K562 (cell line): ENCODE results near the gene HTR6. TPM values are rescaled to one million over a fixed set of nuclear protein-coding genes. Genes with fewer than 3 reads are reported as not detected.

Source experiments
- ATAC-seq: fragments of 200-7000 bp; cut with Tn5 transposase; 3 replicates; pipeline ENCODE4 v1.9.1; 2020; ENCODE audit warnings: moderate library complexity
- BruUV-seq: library from RNA; stranded (reverse); fragments of 400-500 nt; replicated peaks from 2 replicates; lab custom pipeline; 2021; lab: Mats Ljungman, UMichigan
- CTCF ChIA-PET: fragments of 300-600 bp; formaldehyde crosslinking; extraction: SDS; loops from one replicate; lab custom pipeline; 2021; ENCODE audit warnings: low intra/inter-chr PET ratio; lab: Yijun Ruan, JAX
- POLR2A ChIA-PET: fragments of 300-600, 350-650 bp; sonication (Branson Sonifier 250); formaldehyde crosslinking; extraction: SDS; loops from one replicate; lab custom pipeline; 2021; ENCODE audit warnings: antibody characterized with exemption, inconsistent platforms; lab: Yijun Ruan, JAX
- DNase-seq, 4 experiments: peaks; one replicate each; pipeline versions ENCODE4 v3.0.0 to v3.0.0-alpha.2; 2011 to 2018; ENCODE audit warnings: low spot score in 3 of 4, mixed read lengths in 3 of 4; ENCODE audit errors: extremely low read depth in 1 of 4
- FAIRE-seq: peaks from 2 replicates; lab custom pipeline; 2011; peaks lifted over from hg19 to GRCh38; lab: Jason Lieb, UNC
- H2AFZ ChIP-seq: 2 replicates; pipeline ENCODE4 v1.6.0; 2011; ENCODE audit warnings: low read depth, low read length, control low read depth, inconsistent platforms
- H3K27ac ChIP-seq: fragments of 200-600 bp; 3 replicates; pipeline ENCODE4 v1.8.0; 2011; ENCODE audit warnings: low read depth, mild to moderate bottlenecking, control low read depth, inconsistent platforms, low read length, moderate library complexity, mixed read lengths; ENCODE audit errors: extremely low read depth
- H3K27me3 ChIP-seq, 2 experiments: fragments of 300-600 bp in 1 of 2; 2 replicates in 1 of 2; 3 replicates in 1 of 2; pipeline versions ENCODE4 v1.6.0 to v1.8.0; 2011; ENCODE audit warnings: inconsistent platforms in 2 of 2, low read length in 2 of 2, mild to moderate bottlenecking in 1 of 2, mixed read lengths in 1 of 2, moderate library complexity in 1 of 2; ENCODE audit not compliant: control insufficient read depth in 2 of 2, insufficient read depth in 2 of 2
- H3K36me3 ChIP-seq: fragments of 300-600 bp; 3 replicates; pipeline ENCODE4 v1.8.0; 2011; ENCODE audit warnings: mild to moderate bottlenecking, low read length, inconsistent platforms; ENCODE audit not compliant: control insufficient read depth, insufficient read depth
- H3K4me1 ChIP-seq, 2 experiments: fragments of 200-600 bp in 1 of 2; replicated peaks in 1 of 2; 2 replicates in 1 of 2; 3 replicates in 1 of 2; pipeline versions ENCODE4 v1.5.1 to v1.8.0; 2011; ENCODE audit warnings: inconsistent platforms in 2 of 2, low read length in 2 of 2, mild to moderate bottlenecking in 1 of 2, mixed read lengths in 1 of 2, moderate library complexity in 1 of 2; ENCODE audit not compliant: control insufficient read depth in 2 of 2, insufficient read depth in 2 of 2
- H3K4me2 ChIP-seq: 2 replicates; pipeline ENCODE4 v1.6.1; 2011; ENCODE audit warnings: low read length, control low read depth, inconsistent platforms, mixed read lengths; ENCODE audit not compliant: insufficient read depth
- H3K4me3 ChIP-seq: fragments of 200-600 bp; sonication (generic), shearing (Covaris generic); 2 replicates; pipeline ENCODE4 v1.5.1; 2016; ENCODE audit warnings: control low read depth, inconsistent platforms
- H3K79me2 ChIP-seq: fragments of 200-600 bp; 3 replicates; pipeline ENCODE4 v1.8.0; 2011; ENCODE audit warnings: low read length, inconsistent platforms; ENCODE audit not compliant: control insufficient read depth, insufficient read depth
- H3K9ac ChIP-seq, 2 experiments: 2 replicates each; pipeline versions ENCODE4 v1.6.0 to v1.6.1; 2011; ENCODE audit warnings: low read depth in 2 of 2, low read length in 2 of 2, control low read depth in 1 of 2, inconsistent platforms in 1 of 2, mild to moderate bottlenecking in 1 of 2, mixed read lengths in 1 of 2; ENCODE audit not compliant: insufficient read depth in 1 of 2
- H3K9me1 ChIP-seq: one replicate; pipeline ENCODE4 v1.6.0; 2011; ENCODE audit warnings: inconsistent platforms, mild to moderate bottlenecking, low read length, moderate library complexity; ENCODE audit not compliant: control insufficient read depth, insufficient read depth
- H3K9me3 ChIP-seq: replicated peaks from 2 replicates; pipeline ENCODE4 v1.5.1; 2011; ENCODE audit warnings: low read depth, low read length, inconsistent platforms; ENCODE audit not compliant: control insufficient read depth, insufficient read depth
- H4K20me1 ChIP-seq: replicated peaks from 2 replicates; pipeline ENCODE4 v1.6.1; 2011; ENCODE audit warnings: low read length, inconsistent platforms, mixed read lengths; ENCODE audit not compliant: control insufficient read depth, insufficient read depth
- ADNP ChIP-seq: fragments of 200-800 bp; sonication (Bioruptor generic); IDR thresholded peaks from 2 replicates; pipeline ENCODE4 v1.6.1; 2016; ENCODE audit warnings: missing genetic modification characterization, missing compliant biosample characterization
- CEBPB ChIP-seq: fragments of 450-650 bp; IDR thresholded peaks from 2 replicates; pipeline ENCODE4 v1.6.1; 2016; ENCODE audit warnings: missing genetic modification characterization, missing compliant biosample characterization
- ERF ChIP-seq: fragments of 450-650 bp; formaldehyde crosslinking; IDR thresholded peaks from 2 replicates; pipeline ENCODE4 v1.4.0; 2020; ENCODE audit warnings: mild to moderate bottlenecking, mixed read lengths
- FOXM1 ChIP-seq, 2 experiments: fragments of 450-650 bp in 1 of 2; sonication (generic) in 1 of 2; formaldehyde crosslinking in 1 of 2; IDR thresholded peaks; 2 replicates each; pipeline versions ENCODE4 v1.6.1 to v1.9.0; 2017 to 2022; ENCODE audit warnings: low read depth in 2 of 2, mild to moderate bottlenecking in 2 of 2, missing genetic modification reagents in 1 of 2, moderate library complexity in 1 of 2
- HNRNPK ChIP-seq: fragments of 200-400 bp; formaldehyde crosslinking; IDR thresholded peaks from one replicate; pipeline ENCODE4 v1.6.1; 2018; ENCODE audit warnings: mild to moderate bottlenecking, low read depth, low read length; ENCODE audit not compliant: poor library complexity, severe bottlenecking
- NFIX ChIP-seq: fragments of 250-450 bp; sonication (Bioruptor Pico); IDR thresholded peaks from 2 replicates; pipeline ENCODE4 v1.4.0; 2020; ENCODE audit warnings: low read depth, mild to moderate bottlenecking, moderate library complexity
- RBM25 ChIP-seq: fragments of 200-400 bp; formaldehyde crosslinking; IDR thresholded peaks from 2 replicates; pipeline ENCODE4 v1.6.1; 2018; ENCODE audit warnings: low read length, low read depth, moderate library complexity; ENCODE audit not compliant: severe bottlenecking
- SP2 ChIP-seq: IDR thresholded peaks from 2 replicates; pipeline ENCODE4 v1.6.1; 2011; ENCODE audit warnings: mild to moderate bottlenecking, low read depth, low read length, moderate library complexity; ENCODE audit not compliant: poor library complexity, severe bottlenecking; ENCODE audit errors: extremely low read depth
- U2AF1 ChIP-seq: fragments of 200-400 bp; formaldehyde crosslinking; optimal IDR thresholded peaks from 2 replicates; pipeline ENCODE3; 2017; ENCODE audit warnings: mild to moderate bottlenecking, low read depth, low read length, moderate library complexity
- U2AF2 ChIP-seq: fragments of 200-400 bp; formaldehyde crosslinking; optimal IDR thresholded peaks from 2 replicates; pipeline ENCODE3; 2017; ENCODE audit warnings: low read depth, mild to moderate bottlenecking, low read length
- ZNF212 ChIP-seq: fragments of 450-650 bp; formaldehyde crosslinking; IDR thresholded peaks from 2 replicates; pipeline ENCODE4 v1.4.0; 2020; ENCODE audit warnings: mild to moderate bottlenecking
- ZNF23 ChIP-seq: fragments of 250-450 bp; sonication (Bioruptor Pico); IDR thresholded peaks from 2 replicates; pipeline ENCODE4 v1.4.0; 2020; ENCODE audit warnings: mild to moderate bottlenecking
- ZNF780A ChIP-seq: fragments of 250-450 bp; sonication (Bioruptor Pico); IDR thresholded peaks from 2 replicates; pipeline ENCODE4 v1.5.0; 2021; ENCODE audit warnings: mild to moderate bottlenecking
- WGBS: fragments of 100-300 bp; shearing (Covaris generic); methylation state at CpG from one replicate; pipeline ENCODE4 v1.1.6; 2016; ENCODE audit warnings: low coverage, mixed read lengths; ENCODE audit not compliant: insufficient coverage; ENCODE audit errors: missing lambda C conversion rate; 5-methylcytosine and 5-hydroxymethylcytosine counted together
- in situ Hi-C: fragments of 300-500 bp; cut with MboI; formaldehyde crosslinking; loops from 4 replicates; pipeline ENCODE4 v1.15.0; 2018; ENCODE audit warnings: inconsistent platforms, mixed read lengths
- intact Hi-C: fragments of 100-400 bp; cut with micrococcal nuclease; formaldehyde crosslinking; loops from 2 replicates; pipeline ENCODE4 v1.14.2; 2022
- polyA plus RNA-seq, 8 experiments: library from polyadenylated mRNA; depleted of rRNA in 4 of 8; stranded (reverse) in 5 of 8; unstranded in 3 of 8; fragments of >200 nt; fragmentation: Nextera tagmentation in 2 of 8; fragmentation: Illumina TruSeq in 1 of 8; extraction: Ambion mirVana in 2 of 8; extraction: Trizol in 1 of 8; gene quantifications; 2 replicates each; pipeline versions ENCODE4 v1.2.1 to v1.2.3, GENCODE V29; 2011 to 2014; ENCODE audit warnings: inconsistent platforms in 1 of 8, missing spikeins in 1 of 8
- total RNA-seq, 7 experiments: library from RNA; depleted of rRNA in 6 of 7; stranded (reverse); fragments of >200 nt in 6 of 7; fragmentation: Illumina TruSeq in 2 of 7; extraction: Trizol in 2 of 7; gene quantifications; 2 replicates each; pipeline versions ENCODE4 v1.2.1 to v1.2.3, GENCODE V29; 2011 to 2021; ENCODE audit warnings: low replicate concordance in 1 of 7
- TF ChIP-seq, protein P1 (sequence below): fragments of 250-450 bp; sonication (Bioruptor Pico); IDR thresholded peaks from 2 replicates; pipeline ENCODE4 v1.8.0; 2022; ENCODE audit warnings: moderate library complexity, mild to moderate bottlenecking, inconsistent platforms
- TF ChIP-seq, protein P2 (sequence below): fragments of 250-450 bp; sonication (Bioruptor Pico); IDR thresholded peaks from 2 replicates; pipeline ENCODE4 v1.4.0; 2020; ENCODE audit warnings: mild to moderate bottlenecking
- TF ChIP-seq, protein P3 (sequence below): sonication (generic); formaldehyde crosslinking; IDR thresholded peaks from 2 replicates; pipeline ENCODE4 v1.8.0; 2022; ENCODE audit warnings: mild to moderate bottlenecking, missing genetic modification reagents

HTR6 gene
- total and polyA plus RNA-seq, 9 of the 15 experiments (the other 6 are each of a cell fraction or from before 2014, with no cell fraction given): not detected

DNA sequence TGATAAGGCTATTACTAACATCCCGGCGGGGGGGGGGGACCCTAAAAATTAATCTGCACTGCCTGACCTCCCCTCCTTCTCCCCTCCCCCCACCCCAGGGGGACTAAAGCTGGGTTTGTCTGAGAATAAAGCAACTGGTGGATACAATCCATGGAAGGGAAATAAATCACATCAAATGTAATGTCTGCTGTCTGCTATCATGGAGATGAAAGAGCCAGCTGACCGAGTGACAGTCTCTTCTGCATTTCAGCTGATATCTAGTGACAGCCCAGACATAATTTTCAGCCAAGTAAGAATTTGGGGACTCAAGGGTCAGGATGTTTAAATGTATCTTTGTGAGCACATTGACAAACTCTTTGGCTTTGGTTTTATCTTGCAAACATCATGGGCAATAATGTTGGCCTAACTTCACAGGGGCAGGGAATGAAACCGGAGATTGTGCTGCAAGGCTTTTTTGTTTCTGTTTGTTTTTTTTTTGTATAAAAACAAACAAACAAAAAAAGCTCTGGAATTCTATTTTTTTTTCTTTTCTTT is 44.7 kb downstream of the HTR6 start (continued):
- TF ChIP-seq, protein P1, sequence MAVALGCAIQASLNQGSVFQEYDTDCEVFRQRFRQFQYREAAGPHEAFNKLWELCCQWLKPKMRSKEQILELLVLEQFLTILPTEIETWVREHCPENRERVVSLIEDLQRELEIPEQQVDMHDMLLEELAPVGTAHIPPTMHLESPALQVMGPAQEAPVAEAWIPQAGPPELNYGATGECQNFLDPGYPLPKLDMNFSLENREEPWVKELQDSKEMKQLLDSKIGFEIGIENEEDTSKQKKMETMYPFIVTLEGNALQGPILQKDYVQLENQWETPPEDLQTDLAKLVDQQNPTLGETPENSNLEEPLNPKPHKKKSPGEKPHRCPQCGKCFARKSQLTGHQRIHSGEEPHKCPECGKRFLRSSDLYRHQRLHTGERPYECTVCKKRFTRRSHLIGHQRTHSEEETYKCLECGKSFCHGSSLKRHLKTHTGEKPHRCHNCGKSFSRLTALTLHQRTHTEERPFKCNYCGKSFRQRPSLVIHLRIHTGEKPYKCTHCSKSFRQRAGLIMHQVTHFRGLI: no peak

DNA sequence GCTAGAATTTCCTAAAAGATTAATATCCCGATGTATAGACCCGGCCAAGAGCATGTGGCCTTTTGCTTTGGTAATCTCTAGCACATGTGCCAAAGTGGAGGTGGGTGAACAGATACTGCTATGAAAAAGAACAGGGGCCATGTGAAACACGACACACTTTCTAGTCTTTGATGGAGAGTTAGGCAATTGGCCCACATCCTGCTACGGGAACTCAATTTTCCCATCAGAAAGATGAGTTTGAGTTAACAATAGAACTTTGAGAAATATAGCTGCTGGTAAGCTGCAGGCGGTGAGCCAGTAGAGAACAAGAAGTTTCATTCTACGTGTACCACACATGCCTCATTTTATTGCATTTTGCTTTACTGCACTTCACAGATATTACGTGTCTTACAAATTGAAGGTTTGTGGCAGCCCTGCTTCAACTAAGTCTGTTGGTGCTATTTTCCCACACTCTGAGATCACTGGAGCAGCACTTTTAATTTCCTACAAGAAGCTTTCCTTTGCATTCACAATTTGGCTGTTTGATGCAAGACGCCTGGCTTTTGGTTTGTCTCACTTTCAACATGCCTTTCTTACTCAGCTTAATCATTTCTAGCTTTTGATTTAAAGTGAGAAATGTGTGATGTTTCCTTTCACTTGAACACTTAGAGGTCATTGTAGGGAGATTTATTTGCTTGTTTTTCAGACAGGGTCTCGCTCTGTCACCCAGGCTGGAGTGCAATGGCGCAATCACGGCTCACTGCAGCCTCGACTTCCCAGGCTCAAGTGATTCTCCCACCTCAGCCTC is 46.3 kb downstream of the HTR6 start:
- DNase-seq: no peak
- no peak overlapping the region for H3K4me2 ChIP-seq
- H3K9me1 ChIP-seq: no peaks in the 10 kb centered on the region
- BruUV-seq: no TSS peak
- no peaks in the 10 kb centered on the region for H3K36me3 ChIP-seq
- H2AFZ ChIP-seq: no peak overlapping the region
- no peak overlapping the region for H3K9ac ChIP-seq
- intact Hi-C loops: no loop called here
- no peak overlapping the region for H3K4me3 ChIP-seq
- WGBS: 2% methylated on average over 12 of the region's 12 CpGs
- ChIA-PET POLR2A (interaction anchor here (0.7 kb wide), 2 partner anchors 44 to 274 kb away, joined by 3 read pairs; no protein-coding TSS in a partner anchor), CTCF (no interaction called here)
- peaks cover 12 to 16% of the 10 kb centered on the region in 2 experiments; a peak in 3 of 5 replicates for H3K27me3 ChIP-seq
- TF ChIP-seq FOXM1 (IDR thresholded peaks at IDR 0.05; ENCODE audit: low read depth) (no peak), FOXM1 (CRISPR knock-in tag; IDR thresholded peaks at IDR 0.05; ENCODE audit: low read depth) (no peak), ZNF780A (CRISPR knock-in tag) (no peak), CEBPB (tag) (no peak), U2AF2 (no peak), HNRNPK (no peak), SP2 (no peak), NFIX (CRISPR knock-in tag) (no peak), RBM25 (no peak), ZNF212 (no peak), ZNF23 (CRISPR knock-in tag) (no peak), ADNP (no peak), U2AF1 (no peak), ERF (no peak)
- TF ChIP-seq, protein P2, sequence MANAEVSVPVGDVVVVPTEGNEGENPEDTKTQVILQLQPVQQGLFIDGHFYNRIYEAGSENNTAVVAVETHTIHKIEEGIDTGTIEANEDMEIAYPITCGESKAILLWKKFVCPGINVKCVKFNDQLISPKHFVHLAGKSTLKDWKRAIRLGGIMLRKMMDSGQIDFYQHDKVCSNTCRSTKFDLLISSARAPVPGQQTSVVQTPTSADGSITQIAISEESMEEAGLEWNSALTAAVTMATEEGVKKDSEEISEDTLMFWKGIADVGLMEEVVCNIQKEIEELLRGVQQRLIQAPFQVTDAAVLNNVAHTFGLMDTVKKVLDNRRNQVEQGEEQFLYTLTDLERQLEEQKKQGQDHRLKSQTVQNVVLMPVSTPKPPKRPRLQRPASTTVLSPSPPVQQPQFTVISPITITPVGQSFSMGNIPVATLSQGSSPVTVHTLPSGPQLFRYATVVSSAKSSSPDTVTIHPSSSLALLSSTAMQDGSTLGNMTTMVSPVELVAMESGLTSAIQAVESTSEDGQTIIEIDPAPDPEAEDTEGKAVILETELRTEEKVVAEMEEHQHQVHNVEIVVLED (CRISPR knock-in tag): no peak
- TF ChIP-seq, protein P3, sequence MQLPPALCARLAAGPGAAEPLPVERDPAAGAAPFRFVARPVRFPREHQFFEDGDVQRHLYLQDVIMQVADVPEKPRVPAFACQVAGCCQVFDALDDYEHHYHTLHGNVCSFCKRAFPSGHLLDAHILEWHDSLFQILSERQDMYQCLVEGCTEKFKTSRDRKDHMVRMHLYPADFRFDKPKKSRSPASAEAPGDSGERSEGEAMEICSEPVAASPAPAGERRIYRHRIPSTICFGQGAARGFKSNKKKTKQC: no peak
- H4K20me1 ChIP-seq: no peaks in the 10 kb centered on the region
- no peaks in the 10 kb centered on the region for H3K9me3 ChIP-seq
- no peak for FAIRE-seq
- in situ Hi-C loops: no loop called here
- H3K27ac ChIP-seq: no peak overlapping the region
- no peak for ATAC-seq
- H3K4me1 ChIP-seq: no peaks in the 10 kb centered on the region
- no peaks in the 10 kb centered on the region for H3K79me2 ChIP-seq
